Mesodermal cell (in vitro differentiated cells): ENCODE data around the gene C1orf105.
"Not testable (repeated sequence)": the region's sequence is repeated elsewhere in the genome, so short reads cannot be mapped to it uniquely, and the experiment has no call there.

Source experiments
- H3K27ac ChIP-seq: 2 replicates; pipeline ENCODE4 v1.7.0; 2013; ENCODE audit warnings: mild to moderate bottlenecking, low read depth, low read length, moderate library complexity; ENCODE audit not compliant: severe bottlenecking
- H3K36me3 ChIP-seq: 2 replicates; pipeline ENCODE4 v1.7.1; 2013; ENCODE audit warnings: mild to moderate bottlenecking, low read length, moderate library complexity; ENCODE audit not compliant: control insufficient read depth, insufficient read depth
- H3K4me1 ChIP-seq: one replicate; pipeline ENCODE4 v1.7.1; 2013; ENCODE audit warnings: mild to moderate bottlenecking, low read length; ENCODE audit not compliant: insufficient read depth, control insufficient read depth, poor library complexity, severe bottlenecking
- H3K4me3 ChIP-seq: 2 replicates; pipeline ENCODE4 v1.7.0; 2013; ENCODE audit warnings: low read length, control low read depth, mild to moderate bottlenecking; ENCODE audit not compliant: insufficient read depth, poor library complexity, severe bottlenecking; ENCODE audit errors: extremely low read depth
- H3K9me3 ChIP-seq: 2 replicates; pipeline ENCODE4 v1.7.1; 2013; ENCODE audit warnings: mild to moderate bottlenecking, low read length, moderate library complexity; ENCODE audit not compliant: control insufficient read depth
- WGBS, 2 experiments: methylation state at CpG; one replicate each; pipeline ENCODE4 v1.1.5; 2013; ENCODE audit warnings: missing lambda C conversion rate in 2 of 2; ENCODE audit not compliant: insufficient coverage in 2 of 2; 5-methylcytosine and 5-hydroxymethylcytosine counted together

C1orf105 gene

GRCh38 chr1:172427191-172427590, 6.7 kb downstream of the C1orf105 start:
- 90 to 94% methylated on average over 2 of the region's 2 CpGs for WGBS, 2 experiments
- no peaks in the 10 kb centered on the region for H3K36me3 ChIP-seq
- no peak overlapping the region for H3K27ac ChIP-seq
- H3K9me3 ChIP-seq: no peaks in the 10 kb centered on the region
- H3K4me3 ChIP-seq: no peak overlapping the region
- H3K4me1 ChIP-seq: peaks cover 2% of the 10 kb centered on the region

DNA sequence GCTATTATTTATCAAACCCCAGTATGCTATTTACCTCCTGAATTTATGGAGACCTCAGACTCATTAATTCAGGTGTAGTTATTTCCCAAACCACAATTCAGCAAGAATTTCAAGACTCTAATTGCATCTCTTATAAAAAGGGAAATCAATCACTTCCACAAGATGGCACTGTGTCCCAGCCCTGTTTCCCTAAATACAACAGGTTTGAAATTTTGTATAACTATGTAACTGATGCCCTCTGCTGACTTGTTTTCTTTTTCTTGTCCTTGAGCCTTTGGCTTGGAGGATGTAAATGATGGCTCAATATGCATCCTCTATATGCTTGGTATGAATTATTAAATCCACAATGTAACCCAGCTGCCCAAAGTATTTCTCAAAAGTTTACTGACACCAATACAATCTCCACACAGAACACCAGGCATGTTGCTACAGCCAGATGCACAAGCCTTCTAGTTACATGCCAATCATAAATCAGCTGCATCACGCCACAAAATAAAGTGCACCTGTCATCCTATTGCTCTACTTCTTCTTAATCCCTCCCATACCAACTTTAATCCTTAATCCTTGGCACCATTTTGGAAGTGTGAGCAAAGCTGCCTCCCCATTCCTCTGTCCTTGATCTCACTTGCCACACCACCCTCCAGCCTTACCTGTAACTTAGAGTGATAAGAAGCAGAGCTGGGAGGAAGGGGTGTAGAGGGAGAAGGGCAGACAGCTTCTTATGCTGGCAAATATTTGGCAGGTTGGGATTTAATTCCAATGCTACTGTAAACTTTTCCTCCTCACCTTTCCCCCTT, 9.0 kb downstream of the C1orf105 start:
- no peaks in the 10 kb centered on the region for H3K36me3 ChIP-seq
- H3K27ac ChIP-seq: no peak overlapping the region
- H3K9me3 ChIP-seq: no peaks in the 10 kb centered on the region
- no peak overlapping the region for H3K4me3 ChIP-seq
- peaks cover 2% of the 10 kb centered on the region for H3K4me1 ChIP-seq
- WGBS, 2 experiments: 100% methylated on average over 1 of the region's 1 CpG

GRCh38 chr1:172430128-172430454, 9.6 kb downstream of the C1orf105 start:
- Histone ChIP-seq H3K4me1 (peaks cover 2% of the 10 kb centered on the region), H3K4me3 (no peak overlapping the region), H3K36me3 (no peaks in the 10 kb centered on the region), H3K9me3 (no peaks in the 10 kb centered on the region), H3K27ac (no peak overlapping the region)
- WGBS, 2 experiments: no CpG with 5 or more reads among the region's 1 CpG

GRCh38 chr1:172431204-172431603, 10.7 kb downstream of the C1orf105 start:
- no peak overlapping the region for H3K27ac ChIP-seq
- no peaks in the 10 kb centered on the region for H3K36me3 ChIP-seq
- 100% methylated on average over 1 of the region's 2 CpGs; no CpG with 5 or more reads in 1 of the 2 experiments for WGBS, 2 experiments
- H3K4me1 ChIP-seq: peaks cover 2% of the 10 kb centered on the region
- H3K4me3 ChIP-seq: no peak overlapping the region
- H3K9me3 ChIP-seq: no peaks in the 10 kb centered on the region

- Histone ChIP-seq H3K4me1 (no peaks in the 10 kb centered on the region), H3K9me3 (no peaks in the 10 kb centered on the region), H3K4me3 (no peak overlapping the region), H3K27ac (no peak overlapping the region), H3K36me3 (no peaks in the 10 kb centered on the region)
- WGBS, 2 experiments: 83 to 87% methylated on average over 9 of the region's 9 CpGs
Measured at GRCh38 chr1:172431721-172432192, 11.3 kb downstream of the C1orf105 start.

DNA sequence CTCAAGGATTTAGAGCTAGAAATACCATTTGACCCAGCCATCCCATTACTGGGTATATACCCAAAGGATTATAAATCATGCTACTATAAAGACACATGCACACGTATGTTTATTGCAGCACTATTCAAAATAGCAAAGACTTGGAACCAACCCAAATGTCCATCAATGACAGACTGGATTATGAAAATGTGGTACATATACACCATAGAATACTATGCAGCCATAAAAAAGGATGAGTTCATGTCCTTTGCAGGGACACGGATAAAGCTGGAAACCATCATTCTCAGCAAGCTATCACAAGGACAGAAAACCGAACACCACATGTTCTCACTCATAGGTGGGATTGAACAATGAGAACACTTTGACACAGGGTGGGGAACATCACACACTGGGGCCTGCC, 16.7 kb downstream of the C1orf105 start:
- not testable (repeated sequence) for H3K9me3 ChIP-seq, H3K27ac ChIP-seq, H3K4me1 ChIP-seq, H3K4me3 ChIP-seq
- 100% methylated on average over 1 of the region's 3 CpGs; no CpG with 5 or more reads in 1 of the 2 experiments for WGBS, 2 experiments
- H3K36me3 ChIP-seq: peaks cover 18% of the 10 kb centered on the region

GRCh38 chr1:172442404-172442803, 21.9 kb downstream of the C1orf105 start:
- Histone ChIP-seq H3K9me3 (no peaks in the 10 kb centered on the region), H3K4me1 (no peaks in the 10 kb centered on the region), H3K27ac (no peak overlapping the region), H3K4me3 (peak overlapping the region; percentile 91), H3K36me3 (peaks cover 22% of the 10 kb centered on the region)
- WGBS, 2 experiments: 93 to 98% methylated on average over 2 to 5 of the region's 6 CpGs

- 69% methylated on average over 2 of the region's 3 CpGs for WGBS, 2 experiments
Measured at GRCh38 chr1:172442843-172443565, 22.5 kb downstream of the C1orf105 start.

GRCh38 chr1:172443666-172444453, 23.4 kb downstream of the C1orf105 start, which contains the start of gene PIGC:
PIGC (minus strand) TSS chr1:172444069; CDS start chr1:172442622, 1,447 bp downstream.
- WGBS, 2 experiments: 7% methylated on average over 36 to 39 of the region's 43 CpGs
- peak within 1 kb of the TSS; percentile 91 for H3K4me3 ChIP-seq
- H3K9me3 ChIP-seq: no peaks in the 10 kb centered on the region
- peaks cover 22% of the 10 kb centered on the region for H3K36me3 ChIP-seq
- H3K4me1 ChIP-seq: peaks cover 6% of the 10 kb centered on the region
- peak within 1 kb of the TSS; percentile 62 for H3K27ac ChIP-seq

More at GRCh38 chr1:172442843-172443565, 22.5 kb downstream of the C1orf105 start:
- H3K36me3 ChIP-seq: peaks cover 22% of the 10 kb centered on the region
- H3K4me1 ChIP-seq: no peaks in the 10 kb centered on the region
- peak overlapping the region; percentile 91 for H3K4me3 ChIP-seq
- no peak overlapping the region for H3K27ac ChIP-seq
- H3K9me3 ChIP-seq: no peaks in the 10 kb centered on the region

- peaks cover 30% of the 10 kb centered on the region for H3K4me1 ChIP-seq
- H3K4me3 ChIP-seq: no peak overlapping the region
- no peak overlapping the region for H3K27ac ChIP-seq
- 100% methylated on average over 1 of the region's 3 CpGs; no CpG with 5 or more reads in 1 of the 2 experiments for WGBS, 2 experiments
- peaks cover 11% of the 10 kb centered on the region for H3K36me3 ChIP-seq
- H3K9me3 ChIP-seq: no peaks in the 10 kb centered on the region
Measured at GRCh38 chr1:172446547-172446946, 26.1 kb downstream of the C1orf105 start.
